ENCODE data around the gene SRCIN1. TPM values are rescaled to one million over a fixed set of nuclear protein-coding genes. Genes with fewer than 3 reads are reported as not detected.

SRCIN1 gene
- total RNA-seq, 1 experiment from 2014 or later, result 6.9 TPM

- Mint-ChIP-seq H3K9me3 (no peaks in the 10 kb centered on the region), H3K27me3 (ENCODE audit: low read depth) (peaks cover 46% of the 10 kb centered on the region), H3K4me3 (peak overlapping the region in 1 of 2 experiments; percentile 75; a peak in 2 of 5 replicates), H3K4me1 (peaks cover 74 to 76% of the 10 kb centered on the region in 2 experiments), H3K36me3 (ENCODE audit: insufficient read depth in 1 of 3, low read depth in 3 of 3) (peaks cover 0 to 4% (median 0%) of the 10 kb centered on the region in 3 experiments; a peak in 1 of 7 replicates), H3K27ac (no peak overlapping the region)
- TF ChIP-seq, protein P1, sequence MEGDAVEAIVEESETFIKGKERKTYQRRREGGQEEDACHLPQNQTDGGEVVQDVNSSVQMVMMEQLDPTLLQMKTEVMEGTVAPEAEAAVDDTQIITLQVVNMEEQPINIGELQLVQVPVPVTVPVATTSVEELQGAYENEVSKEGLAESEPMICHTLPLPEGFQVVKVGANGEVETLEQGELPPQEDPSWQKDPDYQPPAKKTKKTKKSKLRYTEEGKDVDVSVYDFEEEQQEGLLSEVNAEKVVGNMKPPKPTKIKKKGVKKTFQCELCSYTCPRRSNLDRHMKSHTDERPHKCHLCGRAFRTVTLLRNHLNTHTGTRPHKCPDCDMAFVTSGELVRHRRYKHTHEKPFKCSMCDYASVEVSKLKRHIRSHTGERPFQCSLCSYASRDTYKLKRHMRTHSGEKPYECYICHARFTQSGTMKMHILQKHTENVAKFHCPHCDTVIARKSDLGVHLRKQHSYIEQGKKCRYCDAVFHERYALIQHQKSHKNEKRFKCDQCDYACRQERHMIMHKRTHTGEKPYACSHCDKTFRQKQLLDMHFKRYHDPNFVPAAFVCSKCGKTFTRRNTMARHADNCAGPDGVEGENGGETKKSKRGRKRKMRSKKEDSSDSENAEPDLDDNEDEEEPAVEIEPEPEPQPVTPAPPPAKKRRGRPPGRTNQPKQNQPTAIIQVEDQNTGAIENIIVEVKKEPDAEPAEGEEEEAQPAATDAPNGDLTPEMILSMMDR (conservative IDR thresholded peaks at IDR 0.05), result no peak
- Histone ChIP-seq H4K5ac (ENCODE audit: insufficient read length, low read depth, low read length) (no peak overlapping the region), H2BK120ac (ENCODE audit: low read depth, low read length, poor library complexity, severe bottlenecking) (no peak overlapping the region), H3K27me3 (ENCODE audit: insufficient read depth, low read length) (peaks cover 24% of the 10 kb centered on the region; the same call in 1 of the 2 replicates), H3K79me1 (ENCODE audit: insufficient read depth, low read depth, low read length, poor library complexity, severe bottlenecking) (no peaks in the 10 kb centered on the region), H4K8ac (replicated peaks; ENCODE audit: insufficient read length, low read depth, low read length) (no peak overlapping the region), H2AK5ac (ENCODE audit: insufficient read length, low read length) (no peak overlapping the region), H3T11ph (ENCODE audit: low read length) (no peak overlapping the region), H3K4me1 (ENCODE audit: insufficient read depth, low read length) (peaks cover 38% of the 10 kb centered on the region), H3K27ac (ENCODE audit: insufficient read length, low read depth, low read length) (no peak overlapping the region), H3K79me2 (ENCODE audit: insufficient read depth, low read length) (no peaks in the 10 kb centered on the region), H2BK15ac (ENCODE audit: low read depth, low read length) (no peak overlapping the region), H3K18ac (ENCODE audit: insufficient read length, low read depth, low read length) (no peak overlapping the region), H3K9ac (ENCODE audit: extremely low read depth, insufficient read length, low read length) (no peak overlapping the region), H3K23ac (ENCODE audit: insufficient read length, low read depth, low read length) (no peak overlapping the region), H3K9me3 (ENCODE audit: control insufficient read depth, low read depth, low read length) (no peaks in the 10 kb centered on the region), H4K91ac (ENCODE audit: insufficient read length, low read depth, low read length) (no peak overlapping the region), H3K4ac (ENCODE audit: low read depth, low read length) (no peak overlapping the region), H2BK20ac (ENCODE audit: low read depth, low read length, poor library complexity, severe bottlenecking) (no peak overlapping the region), H2BK12ac (ENCODE audit: insufficient read length, low read depth, low read length) (no peak overlapping the region), H3K14ac (ENCODE audit: insufficient read depth, low read length) (no peak overlapping the region), H3K23me2 (ENCODE audit: insufficient read length, low read depth, low read length, poor library complexity, severe bottlenecking) (peaks cover 16% of the 10 kb centered on the region), H3K56ac (ENCODE audit: insufficient read length, low read depth, low read length) (no peak overlapping the region), H2AFZ (ENCODE audit: low read length) (no peak overlapping the region), H3K4me2 (ENCODE audit: insufficient read depth, insufficient read length, low read length) (no peak overlapping the region), H2BK5ac (ENCODE audit: insufficient read length, low read length) (no peak overlapping the region), H4K20me1 (ENCODE audit: control insufficient read depth, insufficient read depth, insufficient read length) (peaks cover 4% of the 10 kb centered on the region)
- no peak for DNase-seq
- no CpG with 5 or more reads among the region's 13 CpGs for WGBS (ENCODE audit: extremely low coverage, insufficient read length, low lambda C conversion rate)
Measured at GRCh38 chr17:38602956-38603785, 2.6 kb downstream of the SRCIN1 start.

Measured in H9 (cell line).